Lung (tissue), 12 donors: Measurements from ENCODE around the gene WDR82. TPM values are rescaled to one million over a fixed set of nuclear protein-coding genes. Genes with fewer than 3 reads are reported as not detected.

Source experiments
- ATAC-seq: fragments of 200-7000 bp; cut with Tn5 transposase; one replicate; pipeline ENCODE4 v1.9.1; 2020; ENCODE audit warnings: moderate number of reproducible peaks; ENCODE audit not compliant: insufficient read depth, low FRiP score
- DNase-seq, 3 donors: peaks; one replicate each; pipeline ENCODE4 v3.0.0-alpha.2; 2013 to 2017
- H3K27ac ChIP-seq, 2 donors: one replicate each; pipeline ENCODE4 v1.5.1; 2013; ENCODE audit warnings: mild to moderate bottlenecking in 2 of 2, moderate library complexity in 2 of 2, control low read depth in 1 of 2, inconsistent platforms in 1 of 2, low read depth in 1 of 2, low read length in 1 of 2
- H3K27me3 ChIP-seq, 3 donors: one replicate each; pipeline ENCODE4 v1.5.1; 2013; ENCODE audit warnings: low read length in 2 of 3; ENCODE audit not compliant: control insufficient read depth in 3 of 3, insufficient read depth in 3 of 3
- H3K36me3 ChIP-seq, 4 donors: one replicate each; pipeline ENCODE4 v1.5.1; 2013; ENCODE audit warnings: low read length in 4 of 4, mild to moderate bottlenecking in 1 of 4, moderate library complexity in 1 of 4; ENCODE audit not compliant: control insufficient read depth in 4 of 4, insufficient read depth in 4 of 4
- H3K4me1 ChIP-seq, 5 donors: one replicate each; pipeline ENCODE4 v1.5.1; 2013; ENCODE audit warnings: low read length in 5 of 5, mild to moderate bottlenecking in 2 of 5, moderate library complexity in 1 of 5; ENCODE audit not compliant: control insufficient read depth in 5 of 5, insufficient read depth in 5 of 5
- H3K4me3 ChIP-seq: one replicate; pipeline ENCODE4 v1.5.1; 2013; ENCODE audit warnings: mild to moderate bottlenecking, control low read depth, moderate library complexity
- H3K9ac ChIP-seq, 2 donors: one replicate each; pipeline ENCODE4 v1.5.1; 2013; ENCODE audit warnings: low read length in 2 of 2, control low read depth in 1 of 2; ENCODE audit not compliant: insufficient read depth in 1 of 2
- H3K9me3 ChIP-seq, 4 donors: one replicate each; pipeline ENCODE4 v1.5.1; 2013; ENCODE audit warnings: low read length in 3 of 4, mild to moderate bottlenecking in 1 of 4, moderate library complexity in 1 of 4; ENCODE audit not compliant: control insufficient read depth in 4 of 4, insufficient read depth in 3 of 4
- CTCF ChIP-seq: IDR thresholded peaks from 2 replicates; pipeline ENCODE4 v1.5.1; 2012; ENCODE audit warnings: mild to moderate bottlenecking; ENCODE audit errors: control extremely low read depth, extremely low read depth
- WGBS, 2 donors: extraction: QIAGEN DNeasy Blood & Tissue Kit; methylation state at CpG; one replicate each; pipeline ENCODE4 v1.1.7; 2013; 5-methylcytosine and 5-hydroxymethylcytosine counted together
- polyA plus RNA-seq, 2 donors: library from polyadenylated mRNA; stranded (reverse); fragments of 200-250 nt; gene quantifications; one replicate each; pipeline ENCODE4 v1.2.1, GENCODE V29; 2013
- total RNA-seq, 2 donors: library from RNA; depleted of rRNA in 1 of 2; stranded (reverse); fragments of >200 nt in 1 of 2; gene quantifications; one replicate each; pipeline ENCODE4 v1.2.1, GENCODE V29; 2014 to 2021
- donor health status: control.
- donor health status: control.
- donor health status: Bipolar disorder and iron deficiency.
- donor health status: healthy.
- donor health status: DM: yes; HTN: yes; CAD: no.

The WDR82 gene
- total and polyA plus RNA-seq, 4 donors: 19.4 to 72.8 (median 51.1) TPM

GRCh38 chr3:52325686-52326085, 47.2 kb upstream of the WDR82 start:
- no peak for TF ChIP-seq CTCF
- Histone ChIP-seq H3K4me1 (peaks cover 0 to 4% (median 0%) of the 10 kb centered on the region in 5 donors), H3K9me3 (no peaks in the 10 kb centered on the region), H3K4me3 (no peak overlapping the region), H3K36me3 (peaks cover 0 to 3% (median 0%) of the 10 kb centered on the region in 4 donors), H3K27me3 (no peaks in the 10 kb centered on the region), H3K27ac (no peak overlapping the region), H3K9ac (no peak overlapping the region)
- no peak for ATAC-seq
- no peak for DNase-seq

GRCh38 chr3:52324676-52325075, 46.2 kb upstream of the WDR82 start:
- no peak for ATAC-seq
- no peaks in the 10 kb centered on the region for H3K36me3 ChIP-seq
- H3K9me3 ChIP-seq: no peaks in the 10 kb centered on the region
- H3K9ac ChIP-seq: no peak overlapping the region
- DNase-seq: no peak
- WGBS, 2 donors: 93 to 97% methylated on average over 9 of the region's 9 CpGs
- peaks cover 0 to 4% (median 0%) of the 10 kb centered on the region in 5 donors for H3K4me1 ChIP-seq
- no peaks in the 10 kb centered on the region for H3K27me3 ChIP-seq
- no peak overlapping the region for H3K27ac ChIP-seq
- TF ChIP-seq CTCF: no peak
- H3K4me3 ChIP-seq: no peak overlapping the region

- no peak overlapping the region for H3K9ac ChIP-seq
- H3K9me3 ChIP-seq: no peaks in the 10 kb centered on the region
- peaks cover 0 to 4% (median 0%) of the 10 kb centered on the region in 5 donors for H3K4me1 ChIP-seq
- DNase-seq (no peak), ATAC-seq (no peak)
- no peak for TF ChIP-seq CTCF
- H3K36me3 ChIP-seq: no peaks in the 10 kb centered on the region
- WGBS, 2 donors: 79 to 82% methylated on average over 11 of the region's 11 CpGs
- no peak overlapping the region for H3K27ac ChIP-seq
- H3K4me3 ChIP-seq: no peak overlapping the region
- no peaks in the 10 kb centered on the region for H3K27me3 ChIP-seq
Observed at GRCh38 chr3:52323526-52324295, 45.3 kb upstream of the WDR82 start.

GRCh38 chr3:52322466-52322865, 44.0 kb upstream of the WDR82 start:
- ATAC-seq (no peak), DNase-seq (no peak)
- Histone ChIP-seq H3K9me3 (no peaks in the 10 kb centered on the region), H3K4me3 (no peak overlapping the region), H3K9ac (no peak overlapping the region), H3K27me3 (peaks cover 0 to 4% (median 0%) of the 10 kb centered on the region in 3 donors), H3K27ac (no peak overlapping the region), H3K4me1 (peaks cover 0 to 10% (median 0%) of the 10 kb centered on the region in 5 donors), H3K36me3 (no peaks in the 10 kb centered on the region)
- 89 to 96% methylated on average over 7 of the region's 7 CpGs for WGBS, 2 donors
- TF ChIP-seq CTCF: no peak
